ENCODE data around the gene ACE.

Gene ACE

GRCh38 chr17:63474174-63474573 lies 2.7 kb upstream of the ACE start:
- H3K4me1 ChIP-seq (ENCODE audit: control insufficient read depth, low read depth, low read length) = peaks cover 5% of the 10 kb centered on the region
- H3K4me2 ChIP-seq (ENCODE audit: low read length) = no peak overlapping the region
- no peak overlapping the region for H3K4ac ChIP-seq (ENCODE audit: low read depth, low read length)
- no peak for DNase-seq
- no peak overlapping the region for H3K4me3 ChIP-seq (ENCODE audit: low read length)
- no peaks in the 10 kb centered on the region for H3K79me1 ChIP-seq (ENCODE audit: low read length)
- no peak overlapping the region for H4K5ac ChIP-seq (ENCODE audit: low read length)
- no peaks in the 10 kb centered on the region for H3K36me3 ChIP-seq (ENCODE audit: control insufficient read depth, insufficient read depth, low read length)
- no peak overlapping the region for H2BK15ac ChIP-seq (replicated peaks; ENCODE audit: low read depth)
- H2AK5ac ChIP-seq (ENCODE audit: low read length) = no peak overlapping the region
- H3K27me3 ChIP-seq (ENCODE audit: insufficient read depth, low read length, poor library complexity) = no peaks in the 10 kb centered on the region
- no peak overlapping the region for H2BK5ac ChIP-seq (ENCODE audit: low read length)
- no peak overlapping the region for H2BK120ac ChIP-seq (ENCODE audit: low read depth, low read length)
- H3K23ac ChIP-seq (ENCODE audit: low read length) = no peak overlapping the region
- no peaks in the 10 kb centered on the region for H3K79me2 ChIP-seq (ENCODE audit: control insufficient read depth, insufficient read depth, low read length)
- no peak overlapping the region for H3K18ac ChIP-seq (ENCODE audit: low read length)
- no peak overlapping the region for H3K9ac ChIP-seq (ENCODE audit: low read length)
- H3K56ac ChIP-seq (ENCODE audit: low read length) = no peak overlapping the region
- H4K8ac ChIP-seq (ENCODE audit: low read depth, low read length) = no peak overlapping the region
- WGBS (ENCODE audit: extremely low coverage, insufficient coverage, low lambda C conversion rate) = no CpG with 5 or more reads among the region's 3 CpGs
- no peak overlapping the region for H3K27ac ChIP-seq (ENCODE audit: low read depth, low read length)

DNA sequence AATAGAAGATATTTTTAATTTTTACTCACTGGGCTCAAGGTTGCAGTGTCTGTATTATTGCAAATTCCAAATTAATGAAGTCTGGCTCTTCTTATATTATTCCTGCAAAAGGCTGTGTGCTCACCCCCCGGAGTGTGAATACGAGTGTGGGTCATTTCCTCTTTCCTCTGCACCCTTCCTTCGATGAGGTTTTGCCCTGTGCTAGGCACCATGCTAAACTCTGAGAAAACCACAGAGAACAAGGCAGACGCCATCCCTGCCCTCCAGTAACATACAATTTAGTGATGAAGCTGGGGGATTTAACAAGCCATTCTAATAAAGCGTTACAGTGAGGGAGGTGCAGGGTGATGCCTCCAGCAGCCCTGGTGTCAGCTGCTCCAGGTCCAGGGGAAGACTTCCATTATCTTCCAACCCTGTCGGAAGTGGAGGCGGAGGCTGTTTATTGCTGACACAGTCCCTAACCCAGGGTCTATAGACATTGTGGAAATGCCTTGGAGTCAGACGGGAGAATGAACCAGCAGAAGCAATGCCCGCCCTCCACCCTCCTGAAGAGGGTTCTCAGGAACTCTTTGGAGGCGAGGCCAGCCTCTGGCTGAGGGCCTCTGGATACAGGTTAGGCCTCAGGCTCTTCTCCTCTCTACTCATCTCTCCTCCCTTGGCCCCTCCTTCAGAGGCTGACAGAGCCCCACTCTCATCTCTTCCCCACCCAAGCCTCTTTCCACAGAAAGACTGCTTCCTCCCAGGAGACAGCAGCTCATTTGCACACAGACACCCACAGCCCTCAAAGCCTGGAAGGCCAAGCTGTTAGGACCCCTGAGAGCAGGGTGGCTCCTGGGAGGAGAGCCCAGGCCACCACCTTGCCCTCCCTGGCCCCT lies 2.0 kb upstream of the ACE start:
- no peak for DNase-seq
- Histone ChIP-seq H3K4me1 (ENCODE audit: control insufficient read depth, low read depth, low read length) (peaks cover 5% of the 10 kb centered on the region), H3K9ac (ENCODE audit: low read length) (no peak overlapping the region), H3K4me3 (ENCODE audit: low read length) (no peak overlapping the region), H3K79me1 (ENCODE audit: low read length) (no peaks in the 10 kb centered on the region), H3K18ac (ENCODE audit: low read length) (no peak overlapping the region), H3K4me2 (ENCODE audit: low read length) (no peak overlapping the region), H3K56ac (ENCODE audit: low read length) (no peak overlapping the region), H3K79me2 (ENCODE audit: control insufficient read depth, insufficient read depth, low read length) (no peaks in the 10 kb centered on the region), H3K4ac (ENCODE audit: low read depth, low read length) (no peak overlapping the region), H4K5ac (ENCODE audit: low read length) (no peak overlapping the region), H3K36me3 (ENCODE audit: control insufficient read depth, insufficient read depth, low read length) (no peaks in the 10 kb centered on the region), H2BK15ac (replicated peaks; ENCODE audit: low read depth) (no peak overlapping the region), H3K27ac (ENCODE audit: low read depth, low read length) (no peak overlapping the region), H3K27me3 (ENCODE audit: insufficient read depth, low read length, poor library complexity) (no peaks in the 10 kb centered on the region), H2BK120ac (ENCODE audit: low read depth, low read length) (no peak overlapping the region), H4K8ac (ENCODE audit: low read depth, low read length) (no peak overlapping the region), H3K23ac (ENCODE audit: low read length) (no peak overlapping the region), H2AK5ac (ENCODE audit: low read length) (no peak overlapping the region), H2BK5ac (ENCODE audit: low read length) (no peak overlapping the region)
- no CpG with 5 or more reads among the region's 10 CpGs for WGBS (ENCODE audit: extremely low coverage, insufficient coverage, low lambda C conversion rate)

GRCh38 chr17:63475491-63476412 lies 1.1 kb upstream of the ACE start:
- Histone ChIP-seq H2BK5ac (ENCODE audit: low read length) (no peak overlapping the region), H3K79me2 (ENCODE audit: control insufficient read depth, insufficient read depth, low read length) (no peaks in the 10 kb centered on the region), H3K56ac (ENCODE audit: low read length) (peak overlapping the region; percentile 9), H3K79me1 (ENCODE audit: low read length) (no peaks in the 10 kb centered on the region), H3K18ac (ENCODE audit: low read length) (no peak overlapping the region), H3K27ac (ENCODE audit: low read depth, low read length) (no peak overlapping the region), H2BK120ac (ENCODE audit: low read depth, low read length) (no peak overlapping the region), H3K4me1 (ENCODE audit: control insufficient read depth, low read depth, low read length) (peaks cover 5% of the 10 kb centered on the region), H4K8ac (ENCODE audit: low read depth, low read length) (no peak overlapping the region), H3K27me3 (ENCODE audit: insufficient read depth, low read length, poor library complexity) (no peaks in the 10 kb centered on the region), H3K9ac (ENCODE audit: low read length) (peak overlapping the region; percentile 33), H4K5ac (ENCODE audit: low read length) (no peak overlapping the region), H3K36me3 (ENCODE audit: control insufficient read depth, insufficient read depth, low read length) (no peaks in the 10 kb centered on the region), H3K4ac (ENCODE audit: low read depth, low read length) (no peak overlapping the region), H3K23ac (ENCODE audit: low read length) (no peak overlapping the region), H3K4me2 (ENCODE audit: low read length) (peak overlapping the region; percentile 71), H3K4me3 (ENCODE audit: low read length) (no peak overlapping the region), H2BK15ac (replicated peaks; ENCODE audit: low read depth) (no peak overlapping the region), H2AK5ac (ENCODE audit: low read length) (no peak overlapping the region)
- no CpG with 5 or more reads among the region's 28 CpGs for WGBS (ENCODE audit: extremely low coverage, insufficient coverage, low lambda C conversion rate)
- peak; percentile 53 for DNase-seq

DNA sequence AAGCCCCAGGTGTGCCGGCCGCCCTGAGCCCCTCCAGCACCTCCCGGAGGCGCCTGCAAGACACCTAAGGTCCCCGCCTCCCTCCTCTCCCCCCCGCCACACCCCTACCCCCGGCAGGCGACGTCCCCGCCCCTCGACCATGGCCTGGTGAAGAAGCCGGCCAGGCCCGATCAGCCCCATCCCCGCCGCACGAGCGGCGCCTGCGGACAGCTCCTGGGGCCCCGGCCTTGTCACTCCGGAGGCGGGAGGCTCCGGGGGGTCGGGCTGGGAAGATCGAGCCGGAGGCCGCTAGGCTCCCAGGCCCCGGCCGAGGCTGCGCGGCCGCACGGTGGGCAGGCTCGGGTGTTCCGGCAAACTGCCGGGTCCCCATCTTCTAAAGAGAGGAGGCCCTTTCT lies 405 bp upstream of the ACE start:
- Histone ChIP-seq H3K36me3 (ENCODE audit: control insufficient read depth, insufficient read depth, low read length) (no peaks in the 10 kb centered on the region), H3K23ac (ENCODE audit: low read length) (no peak overlapping the region), H3K56ac (ENCODE audit: low read length) (peak overlapping the region; percentile 53), H4K5ac (ENCODE audit: low read length) (no peak overlapping the region), H3K27me3 (ENCODE audit: insufficient read depth, low read length, poor library complexity) (no peaks in the 10 kb centered on the region), H2BK120ac (ENCODE audit: low read depth, low read length) (no peak overlapping the region), H3K79me2 (ENCODE audit: control insufficient read depth, insufficient read depth, low read length) (no peaks in the 10 kb centered on the region), H3K4me3 (ENCODE audit: low read length) (peak overlapping the region; percentile 27), H3K18ac (ENCODE audit: low read length) (peak overlapping the region; percentile 24), H2BK15ac (replicated peaks; ENCODE audit: low read depth) (no peak overlapping the region), H3K4me2 (ENCODE audit: low read length) (peak overlapping the region; percentile 84), H2AK5ac (ENCODE audit: low read length) (no peak overlapping the region), H3K27ac (ENCODE audit: low read depth, low read length) (no peak overlapping the region), H3K79me1 (ENCODE audit: low read length) (no peaks in the 10 kb centered on the region), H3K4ac (ENCODE audit: low read depth, low read length) (peak overlapping the region; percentile 10), H2BK5ac (ENCODE audit: low read length) (no peak overlapping the region), H3K9ac (ENCODE audit: low read length) (peak overlapping the region; percentile 57), H4K8ac (ENCODE audit: low read depth, low read length) (no peak overlapping the region), H3K4me1 (ENCODE audit: control insufficient read depth, low read depth, low read length) (peaks cover 5% of the 10 kb centered on the region)
- no CpG with 5 or more reads among the region's 36 CpGs for WGBS (ENCODE audit: extremely low coverage, insufficient coverage, low lambda C conversion rate)
- DNase-seq = peak; percentile 64

DNA sequence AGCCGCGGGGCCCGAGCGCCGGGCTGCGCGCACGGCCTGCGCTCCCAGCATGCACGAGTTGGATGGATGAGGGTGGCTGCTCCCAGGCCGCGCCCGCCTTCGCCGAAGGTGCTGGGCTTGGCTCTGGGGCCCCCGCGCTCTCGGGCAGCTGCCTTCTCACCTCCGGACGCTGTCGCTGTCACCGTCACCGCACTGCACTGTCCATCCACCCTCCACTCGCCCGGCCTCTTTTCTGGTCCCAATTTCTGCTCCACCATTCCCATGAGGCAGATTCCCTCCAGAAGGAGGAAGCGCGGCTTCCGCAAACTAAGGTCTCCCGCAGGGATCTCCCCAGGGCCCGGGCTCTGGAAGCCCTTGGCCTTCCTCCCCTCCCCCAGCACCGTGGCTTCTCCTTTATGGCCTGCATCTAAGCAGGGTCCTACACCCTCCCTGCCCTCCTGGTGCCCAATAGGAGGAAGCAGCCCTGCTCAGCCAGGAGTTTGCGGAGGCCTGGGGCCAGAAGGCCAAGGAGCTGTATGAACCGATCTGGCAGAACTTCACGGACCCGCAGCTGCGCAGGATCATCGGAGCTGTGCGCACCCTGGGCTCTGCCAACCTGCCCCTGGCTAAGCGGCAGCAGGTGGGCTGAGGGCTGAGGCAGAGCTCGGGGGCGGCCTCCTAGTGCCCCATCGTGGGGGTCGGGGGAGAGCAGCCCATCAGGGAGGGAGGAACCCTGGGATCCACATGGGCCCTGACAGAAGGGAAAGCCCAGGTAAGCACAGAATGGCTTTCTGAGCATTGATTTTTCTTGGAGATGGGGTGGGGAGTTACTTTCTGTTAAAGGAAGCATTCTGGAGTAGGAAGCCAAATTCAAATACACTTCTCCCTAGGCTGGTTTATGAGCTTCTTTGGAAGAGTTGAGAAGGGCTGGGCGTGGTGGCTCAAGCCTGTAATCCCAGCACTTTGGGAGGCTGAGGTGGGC lies 899 bp downstream of the ACE start:
- Histone ChIP-seq H3K56ac (ENCODE audit: low read length) (peak overlapping the region; percentile 61), H3K23ac (ENCODE audit: low read length) (peak overlapping the region; percentile 85), H3K4me1 (ENCODE audit: control insufficient read depth, low read depth, low read length) (peaks cover 5% of the 10 kb centered on the region), H3K27ac (ENCODE audit: low read depth, low read length) (no peak overlapping the region), H2BK15ac (replicated peaks; ENCODE audit: low read depth) (no peak overlapping the region), H4K5ac (ENCODE audit: low read length) (no peak overlapping the region), H3K27me3 (ENCODE audit: insufficient read depth, low read length, poor library complexity) (no peaks in the 10 kb centered on the region), H3K4ac (ENCODE audit: low read depth, low read length) (no peak overlapping the region), H3K79me1 (ENCODE audit: low read length) (no peaks in the 10 kb centered on the region), H3K4me2 (ENCODE audit: low read length) (peak overlapping the region; percentile 17), H2BK5ac (ENCODE audit: low read length) (no peak overlapping the region), H3K36me3 (ENCODE audit: control insufficient read depth, insufficient read depth, low read length) (no peaks in the 10 kb centered on the region), H2BK120ac (ENCODE audit: low read depth, low read length) (no peak overlapping the region), H3K18ac (ENCODE audit: low read length) (no peak overlapping the region), H3K9ac (ENCODE audit: low read length) (peak overlapping the region; percentile 66), H3K4me3 (ENCODE audit: low read length) (no peak overlapping the region), H2AK5ac (ENCODE audit: low read length) (no peak overlapping the region), H4K8ac (ENCODE audit: low read depth, low read length) (no peak overlapping the region), H3K79me2 (ENCODE audit: control insufficient read depth, insufficient read depth, low read length) (no peaks in the 10 kb centered on the region)
- DNase-seq = peak; percentile 48
- no CpG with 5 or more reads among the region's 44 CpGs for WGBS (ENCODE audit: extremely low coverage, insufficient coverage, low lambda C conversion rate)
